Measurements from ENCODE around the gene OGN. TPM values are rescaled to one million over a fixed set of nuclear protein-coding genes. Genes with fewer than 3 reads are reported as not detected.

OGN gene
- total RNA-seq, 2 experiments from 2014 or later = not detected

DNA sequence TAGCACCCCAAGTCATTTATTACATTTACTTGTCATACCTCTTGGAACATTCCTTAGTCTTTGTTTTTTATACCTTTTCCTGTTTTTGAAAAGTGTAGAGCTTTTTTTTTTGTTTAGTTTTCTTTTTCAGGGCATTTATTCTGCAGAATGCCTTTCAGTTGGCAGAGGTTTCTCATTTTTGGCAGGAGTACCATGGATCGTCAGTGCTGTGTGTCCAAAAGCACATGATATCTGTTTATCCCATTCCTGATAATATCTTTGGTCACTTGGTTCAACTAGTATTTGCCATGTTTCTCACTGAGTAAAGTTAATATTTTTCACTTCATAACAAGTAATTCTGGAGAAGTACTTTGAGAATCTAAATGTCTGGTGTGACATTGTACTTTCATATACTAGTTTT lies 10.7 kb downstream of the OGN start:
- Mint-ChIP-seq H3K4me1 (no peaks in the 10 kb centered on the region), H3K27me3 (no peaks in the 10 kb centered on the region), H3K36me3 (ENCODE audit: low read depth) (no peaks in the 10 kb centered on the region), H3K4me3 (no peak overlapping the region), H3K9me3 (no peaks in the 10 kb centered on the region), H3K27ac (no peak overlapping the region)
- ChIA-PET CTCF (no interaction called here), POLR2A (no interaction called here)
- no peak for DNase-seq

GRCh38 chr9:92392690-92393089 lies 11.7 kb downstream of the OGN start:
- ChIA-PET CTCF (no interaction called here), POLR2A (no interaction called here)
- no peaks in the 10 kb centered on the region for H3K4me1 Mint-ChIP-seq
- H3K27ac Mint-ChIP-seq = no peak overlapping the region
- no peaks in the 10 kb centered on the region for H3K27me3 Mint-ChIP-seq
- DNase-seq = no peak
- H3K36me3 Mint-ChIP-seq (ENCODE audit: low read depth) = no peaks in the 10 kb centered on the region
- no peak overlapping the region for H3K4me3 Mint-ChIP-seq
- no peaks in the 10 kb centered on the region for H3K9me3 Mint-ChIP-seq

GRCh38 chr9:92385953-92386352 lies 18.4 kb downstream of the OGN start:
- Mint-ChIP-seq H3K36me3 (ENCODE audit: low read depth) (peaks cover 6% of the 10 kb centered on the region), H3K9me3 (no peaks in the 10 kb centered on the region), H3K4me3 (no peak overlapping the region), H3K27me3 (no peaks in the 10 kb centered on the region), H3K4me1 (no peaks in the 10 kb centered on the region), H3K27ac (no peak overlapping the region)
- DNase-seq = no peak
- ChIA-PET POLR2A (no interaction called here), CTCF (no interaction called here)

DNA sequence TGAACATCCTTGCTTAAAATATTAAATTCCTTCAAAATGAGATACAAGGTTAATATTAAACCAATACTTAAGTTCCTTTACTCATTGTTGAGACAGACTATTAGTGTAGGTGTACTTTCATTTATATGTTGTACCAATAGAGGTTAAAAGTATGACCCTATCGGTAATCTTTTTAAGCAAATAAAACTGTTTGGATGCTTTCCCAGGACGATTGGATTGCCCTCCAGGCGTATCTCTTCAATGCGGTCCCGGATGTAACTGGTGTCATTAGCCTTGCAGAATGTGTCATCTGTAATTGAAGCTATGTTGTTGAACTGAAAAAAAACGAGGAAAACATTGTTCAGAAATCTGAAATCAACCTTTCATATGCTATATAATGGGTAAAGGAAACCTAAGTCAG lies 18.9 kb downstream of the OGN start:
- peaks cover 11% of the 10 kb centered on the region for H3K36me3 Mint-ChIP-seq (ENCODE audit: low read depth)
- no peak overlapping the region for H3K27ac Mint-ChIP-seq
- no peaks in the 10 kb centered on the region for H3K4me1 Mint-ChIP-seq
- no peak overlapping the region for H3K4me3 Mint-ChIP-seq
- POLR2A ChIA-PET = no interaction called here
- CTCF ChIA-PET = no interaction called here
- DNase-seq = no peak
- no peaks in the 10 kb centered on the region for H3K27me3 Mint-ChIP-seq
- no peaks in the 10 kb centered on the region for H3K9me3 Mint-ChIP-seq

GRCh38 chr9:92385001-92385400 lies 19.4 kb downstream of the OGN start:
- H3K9me3 Mint-ChIP-seq = no peaks in the 10 kb centered on the region
- H3K4me3 Mint-ChIP-seq = no peak overlapping the region
- POLR2A ChIA-PET = no interaction called here
- CTCF ChIA-PET = no interaction called here
- H3K4me1 Mint-ChIP-seq = no peaks in the 10 kb centered on the region
- no peak for DNase-seq
- H3K27ac Mint-ChIP-seq = no peak overlapping the region
- no peaks in the 10 kb centered on the region for H3K27me3 Mint-ChIP-seq
- peaks cover 11% of the 10 kb centered on the region for H3K36me3 Mint-ChIP-seq (ENCODE audit: low read depth)

- CTCF ChIA-PET = no interaction called here
- Mint-ChIP-seq H3K36me3 (ENCODE audit: low read depth) (peaks cover 11% of the 10 kb centered on the region), H3K27ac (no peak overlapping the region), H3K4me3 (no peak overlapping the region), H3K4me1 (peaks cover 1% of the 10 kb centered on the region), H3K27me3 (no peaks in the 10 kb centered on the region), H3K9me3 (no peaks in the 10 kb centered on the region)
- DNase-seq = no peak
- POLR2A ChIA-PET = no interaction called here
These were observed 20.0 kb downstream of the OGN start for GRCh38 chr9:92384375-92384774.

- peaks cover 9% of the 10 kb centered on the region for H3K36me3 Mint-ChIP-seq (ENCODE audit: low read depth)
- no peaks in the 10 kb centered on the region for H3K9me3 Mint-ChIP-seq
- H3K27me3 Mint-ChIP-seq = no peaks in the 10 kb centered on the region
- POLR2A ChIA-PET = no interaction called here
- H3K27ac Mint-ChIP-seq = no peak overlapping the region
- H3K4me3 Mint-ChIP-seq = no peak overlapping the region
- no peak for DNase-seq
- CTCF ChIA-PET = no interaction called here
- H3K4me1 Mint-ChIP-seq = peaks cover 11% of the 10 kb centered on the region
These were observed 22.6 kb downstream of the OGN start for GRCh38 chr9:92381775-92382174.

- H3K4me3 Mint-ChIP-seq = no peak overlapping the region
- H3K9me3 Mint-ChIP-seq = no peaks in the 10 kb centered on the region
- H3K36me3 Mint-ChIP-seq (ENCODE audit: low read depth) = peaks cover 16% of the 10 kb centered on the region
- POLR2A ChIA-PET = no interaction called here
- no peak for DNase-seq
- no peaks in the 10 kb centered on the region for H3K27me3 Mint-ChIP-seq
- H3K4me1 Mint-ChIP-seq = peaks cover 11% of the 10 kb centered on the region
- H3K27ac Mint-ChIP-seq = no peak overlapping the region
- CTCF ChIA-PET = no interaction called here
These were observed 23.8 kb downstream of the OGN start for GRCh38 chr9:92380603-92381002.

DNA sequence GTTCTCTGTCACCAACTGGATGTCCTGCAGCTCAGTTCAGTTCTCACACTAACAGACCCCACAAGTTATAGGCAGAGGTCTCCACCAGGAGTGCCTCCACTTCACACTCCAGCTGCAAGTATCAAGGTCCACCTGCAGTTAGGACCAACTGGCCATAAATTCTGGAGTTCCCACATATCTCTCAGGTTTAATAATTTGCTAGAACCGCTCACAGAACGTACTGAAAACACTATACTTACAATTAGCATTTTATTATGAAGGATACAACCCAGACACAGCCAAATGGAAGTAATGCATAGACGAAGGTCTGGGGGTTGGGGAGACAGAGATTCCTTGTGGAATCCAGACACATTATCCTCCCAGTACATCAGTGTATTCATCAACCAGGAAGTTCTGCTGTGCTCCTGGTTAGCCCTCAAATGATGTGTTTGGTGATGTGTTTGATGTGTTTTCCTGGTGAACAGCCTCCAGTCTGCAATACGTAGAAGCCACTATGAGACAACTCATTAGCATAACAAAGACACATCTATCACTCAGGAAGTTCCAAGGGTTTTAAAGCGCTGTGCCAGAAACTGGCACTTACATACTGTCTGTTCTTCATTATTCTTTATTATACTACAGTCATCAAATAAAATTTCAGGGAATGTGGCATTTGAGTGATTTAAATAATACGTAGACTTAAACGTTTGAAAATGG lies 25.4 kb downstream of the OGN start:
- H3K9me3 Mint-ChIP-seq = peaks cover 2% of the 10 kb centered on the region

GRCh38 chr9:92377876-92378275 lies 26.5 kb downstream of the OGN start:
- Mint-ChIP-seq H3K4me3 (no peak overlapping the region), H3K27me3 (no peaks in the 10 kb centered on the region), H3K36me3 (ENCODE audit: low read depth) (peaks cover 31% of the 10 kb centered on the region), H3K4me1 (peaks cover 11% of the 10 kb centered on the region), H3K27ac (no peak overlapping the region), H3K9me3 (peaks cover 3% of the 10 kb centered on the region)
- ChIA-PET CTCF (no interaction called here), POLR2A (no interaction called here)
- no peak for DNase-seq

More for the DNA sequence above, 25.4 kb downstream of the OGN start:
- DNase-seq = no peak
- ChIA-PET CTCF (no interaction called here), POLR2A (no interaction called here)
- Mint-ChIP-seq H3K27ac (no peak overlapping the region), H3K4me3 (no peak overlapping the region), H3K36me3 (ENCODE audit: low read depth) (peaks cover 27% of the 10 kb centered on the region), H3K4me1 (peaks cover 11% of the 10 kb centered on the region), H3K27me3 (no peaks in the 10 kb centered on the region)

DNA sequence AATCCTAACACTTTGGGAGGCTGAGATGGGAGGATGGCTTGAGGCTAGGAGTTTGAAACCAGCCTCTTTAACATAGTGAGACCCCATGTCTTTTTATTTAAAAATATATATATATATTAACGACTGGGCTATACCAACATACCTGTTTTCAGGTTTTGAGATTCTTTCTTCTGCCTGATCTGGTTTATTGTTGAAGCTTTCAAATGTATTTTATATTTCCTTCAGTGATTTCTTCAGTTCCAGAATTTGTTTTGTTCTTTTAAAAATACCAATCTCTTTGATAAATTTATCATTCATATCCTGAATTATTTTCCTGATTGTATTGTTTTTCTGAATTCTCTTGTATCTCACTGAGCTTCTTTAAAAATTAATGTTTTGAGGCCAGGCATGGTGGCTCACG lies 31.2 kb downstream of the OGN start:
- peaks cover 4% of the 10 kb centered on the region for H3K4me1 Mint-ChIP-seq
- CTCF ChIA-PET = no interaction called here
- peaks cover 6% of the 10 kb centered on the region for H3K9me3 Mint-ChIP-seq
- no peak overlapping the region for H3K4me3 Mint-ChIP-seq
- POLR2A ChIA-PET = no interaction called here
- peaks cover 38% of the 10 kb centered on the region for H3K36me3 Mint-ChIP-seq (ENCODE audit: low read depth)
- no peak overlapping the region for H3K27ac Mint-ChIP-seq
- H3K27me3 Mint-ChIP-seq = no peaks in the 10 kb centered on the region
- no peak for DNase-seq

DNA sequence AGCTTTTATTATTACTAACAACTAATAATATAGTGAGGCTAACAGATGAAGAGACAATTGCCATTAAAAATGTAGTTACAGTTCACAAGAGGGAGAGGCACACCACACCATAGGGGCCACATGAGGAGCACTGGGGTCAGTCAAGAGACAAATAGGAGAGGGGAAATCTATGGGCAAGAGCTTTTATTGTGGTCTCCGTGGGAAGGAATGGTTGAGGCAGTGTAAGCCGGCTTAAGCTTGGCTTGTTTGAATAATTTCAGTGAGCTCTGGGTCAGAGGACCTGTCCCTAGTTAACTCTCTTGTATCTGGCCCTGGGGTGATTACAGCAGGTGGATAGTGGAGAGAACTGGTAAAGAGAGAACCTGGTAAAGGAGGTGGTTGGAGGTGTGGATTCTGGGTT lies 35.3 kb downstream of the OGN start:
- H3K27ac Mint-ChIP-seq = no peak overlapping the region
- H3K4me1 Mint-ChIP-seq = no peaks in the 10 kb centered on the region
- peaks cover 4% of the 10 kb centered on the region for H3K9me3 Mint-ChIP-seq
- ChIA-PET CTCF (no interaction called here), POLR2A (no interaction called here)
- H3K27me3 Mint-ChIP-seq = no peaks in the 10 kb centered on the region
- DNase-seq = no peak
- peaks cover 24% of the 10 kb centered on the region for H3K36me3 Mint-ChIP-seq (ENCODE audit: low read depth)
- no peak overlapping the region for H3K4me3 Mint-ChIP-seq

DNA sequence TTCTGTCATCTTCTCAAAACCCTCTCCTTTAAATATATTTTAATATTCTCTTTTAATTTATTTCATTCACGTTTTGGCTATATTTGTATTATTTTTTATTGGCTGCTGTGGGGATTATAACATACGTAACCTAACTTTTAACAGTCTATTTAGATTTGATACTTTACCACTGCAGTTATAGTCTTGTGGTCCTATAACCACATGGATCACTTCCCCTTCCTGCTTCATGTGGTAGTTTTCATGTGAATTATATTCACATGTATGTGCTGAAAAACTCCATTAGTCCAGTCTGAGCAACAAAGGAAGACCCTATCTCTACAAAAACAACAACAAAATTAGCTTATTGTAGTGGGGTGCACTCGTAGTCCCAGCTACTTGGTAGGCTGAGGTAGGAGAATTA lies 44.3 kb downstream of the OGN start:
- no peaks in the 10 kb centered on the region for H3K4me1 Mint-ChIP-seq
- H3K27ac Mint-ChIP-seq = no peak overlapping the region
- CTCF ChIA-PET = no interaction called here
- H3K4me3 Mint-ChIP-seq = no peak overlapping the region
- no peaks in the 10 kb centered on the region for H3K27me3 Mint-ChIP-seq
- POLR2A ChIA-PET = interaction anchor here (1.5 kb wide), 1 partner anchor 35 kb away, joined by 4 read pairs; the partner anchor contains the start of genes CENPP and NOL8
- no peak for DNase-seq
- H3K36me3 Mint-ChIP-seq (ENCODE audit: low read depth) = peaks cover 28% of the 10 kb centered on the region
- peaks cover 7% of the 10 kb centered on the region for H3K9me3 Mint-ChIP-seq

- POLR2A ChIA-PET = interaction anchor here (1.5 kb wide), 1 partner anchor 34 kb away, joined by 4 read pairs; the partner anchor contains the start of genes CENPP and NOL8
These were observed 44.9 kb downstream of the OGN start for GRCh38 chr9:92359394-92359995.

More at GRCh38 chr9:92359394-92359995, 44.9 kb downstream of the OGN start:
- no peak overlapping the region for H3K4me3 Mint-ChIP-seq
- no peak for DNase-seq
- H3K9me3 Mint-ChIP-seq = peaks cover 11% of the 10 kb centered on the region
- H3K27me3 Mint-ChIP-seq = no peaks in the 10 kb centered on the region
- H3K36me3 Mint-ChIP-seq (ENCODE audit: low read depth) = peaks cover 32% of the 10 kb centered on the region
- no peaks in the 10 kb centered on the region for H3K4me1 Mint-ChIP-seq
- no peak overlapping the region for H3K27ac Mint-ChIP-seq
- CTCF ChIA-PET = no interaction called here
